AG04449 (cell line): ENCODE measurements around the gene ARAP2.

Experiments
- CTCF ChIA-PET: fragments of 350-600 bp; formaldehyde crosslinking; extraction: SDS; loops from one replicate; lab custom pipeline; 2021; ENCODE audit warnings: antibody characterized with exemption; lab: Yijun Ruan, JAX
- POLR2A ChIA-PET: fragments of 400-600, 350-600 bp; formaldehyde crosslinking; extraction: SDS; loops from one replicate; lab custom pipeline; 2020; ENCODE audit warnings: antibody characterized with exemption, inconsistent platforms; lab: Yijun Ruan, JAX
- DNase-seq: peaks from one replicate; pipeline ENCODE4 v3.0.0-alpha.2; 2010; ENCODE audit warnings: low read depth, low spot score
- H3K4me3 ChIP-seq: 2 replicates; pipeline ENCODE4 v1.5.1; 2011; ENCODE audit warnings: low read depth, mild to moderate bottlenecking, control low read depth, low read length
- CTCF ChIP-seq: IDR thresholded peaks from one replicate; pipeline ENCODE4 v1.5.1; 2011; ENCODE audit warnings: mild to moderate bottlenecking, moderate library complexity, low read length, control low read depth, inconsistent platforms; ENCODE audit not compliant: insufficient read depth; ENCODE audit errors: missing control alignments

ARAP2 gene

GRCh38 chr4:36236159-36236558 lies 8.2 kb downstream of the ARAP2 start:
- ChIA-PET CTCF (no interaction called here), POLR2A (no interaction called here)

GRCh38 chr4:36235306-36235705 lies 9.0 kb downstream of the ARAP2 start:
- no peak overlapping the region for H3K4me3 ChIP-seq
- no peak for TF ChIP-seq CTCF
- ChIA-PET POLR2A (no interaction called here), CTCF (no interaction called here)
- DNase-seq: no peak

More at GRCh38 chr4:36236159-36236558, 8.2 kb downstream of the ARAP2 start:
- TF ChIP-seq CTCF: no peak
- no peak overlapping the region for H3K4me3 ChIP-seq
- no peak for DNase-seq

GRCh38 chr4:36233567-36234266 lies 10.6 kb downstream of the ARAP2 start:
- no peak for TF ChIP-seq CTCF
- POLR2A ChIA-PET: no interaction called here
- no peak overlapping the region for H3K4me3 ChIP-seq
- DNase-seq: no peak
- CTCF ChIA-PET: no interaction called here

GRCh38 chr4:36230534-36230933 lies 13.8 kb downstream of the ARAP2 start:
- CTCF ChIA-PET: no interaction called here

GRCh38 chr4:36227913-36228312 lies 16.4 kb downstream of the ARAP2 start:
- CTCF ChIA-PET: no interaction called here
- no peak for TF ChIP-seq CTCF

More at GRCh38 chr4:36230534-36230933, 13.8 kb downstream of the ARAP2 start:
- no peak for DNase-seq
- TF ChIP-seq CTCF: no peak
- POLR2A ChIA-PET: no interaction called here
- H3K4me3 ChIP-seq: no peak overlapping the region

GRCh38 chr4:36226430-36227227 lies 17.7 kb downstream of the ARAP2 start:
- H3K4me3 ChIP-seq: no peak overlapping the region
- ChIA-PET CTCF (no interaction called here), POLR2A (no interaction called here)
- TF ChIP-seq CTCF: no peak
- no peak for DNase-seq

More at GRCh38 chr4:36227913-36228312, 16.4 kb downstream of the ARAP2 start:
- POLR2A ChIA-PET: no interaction called here
- DNase-seq: no peak
- no peak overlapping the region for H3K4me3 ChIP-seq
